GM19239 (cell line): ENCODE results near the gene KIF17.
"Not testable (repeated sequence)": the region's sequence is repeated elsewhere in the genome, so short reads cannot be mapped to it uniquely, and the experiment has no call there.

ENCODE experiments used
- DNase-seq: peaks from one replicate; pipeline ENCODE4 v3.0.0; 2011; ENCODE audit warnings: low spot score; ENCODE audit not compliant: insufficient read length
- FAIRE-seq: peaks from 2 replicates; lab custom pipeline; 2011; peaks lifted over from hg19 to GRCh38; lab: Jason Lieb, UNC

KIF17 gene

DNA sequence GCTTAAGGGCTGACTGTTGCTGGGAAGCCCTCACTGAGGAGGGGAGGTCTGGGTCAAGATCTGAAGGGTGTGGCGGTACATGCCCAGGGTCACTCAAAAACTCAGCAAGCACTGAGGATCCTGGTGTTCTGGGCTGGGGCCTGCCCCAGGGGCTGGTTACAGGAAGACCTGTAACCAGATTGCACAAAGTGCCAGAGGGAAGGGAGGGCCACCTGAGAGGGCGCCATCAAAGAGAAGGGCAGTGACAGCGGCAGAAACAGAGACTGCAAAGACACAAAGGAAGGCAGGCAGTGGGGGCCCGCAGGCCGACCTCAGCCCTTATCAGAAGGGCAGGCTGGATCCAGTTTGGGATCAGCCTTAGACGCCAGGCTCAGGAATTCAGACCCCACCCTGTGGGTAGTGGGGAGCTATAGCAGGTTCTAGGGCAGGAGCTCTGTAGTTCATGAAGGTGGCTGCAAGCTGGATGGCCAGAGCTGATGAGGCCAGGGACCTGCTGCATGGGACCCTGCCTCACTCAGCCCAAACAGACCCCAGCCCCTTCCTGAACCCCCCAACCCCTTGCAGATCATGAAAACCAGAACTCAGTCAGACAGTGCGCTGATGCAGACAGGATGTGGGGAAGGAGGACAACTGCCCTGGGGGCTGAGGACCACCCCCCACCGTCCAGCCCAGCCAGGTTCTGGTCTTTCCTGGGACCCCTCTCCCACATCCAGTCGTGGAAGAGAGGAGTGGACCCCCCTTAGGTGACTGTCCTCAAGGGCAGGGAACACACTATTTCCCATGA lies 10.8 kb upstream of the KIF17 start:
- DNase-seq (peak; percentile 6), FAIRE-seq (no peak)

GRCh38 chr1:20727746-20728316 lies 10.0 kb upstream of the KIF17 start:
- FAIRE-seq, result no peak
- no peak for DNase-seq

- FAIRE-seq (no peak), DNase-seq (peak; percentile 9)
Observed at GRCh38 chr1:20726932-20727745, 9.3 kb upstream of the KIF17 start.

GRCh38 chr1:20726118-20726911 lies 8.5 kb upstream of the KIF17 start:
- FAIRE-seq, result no peak
- no peak for DNase-seq

DNA sequence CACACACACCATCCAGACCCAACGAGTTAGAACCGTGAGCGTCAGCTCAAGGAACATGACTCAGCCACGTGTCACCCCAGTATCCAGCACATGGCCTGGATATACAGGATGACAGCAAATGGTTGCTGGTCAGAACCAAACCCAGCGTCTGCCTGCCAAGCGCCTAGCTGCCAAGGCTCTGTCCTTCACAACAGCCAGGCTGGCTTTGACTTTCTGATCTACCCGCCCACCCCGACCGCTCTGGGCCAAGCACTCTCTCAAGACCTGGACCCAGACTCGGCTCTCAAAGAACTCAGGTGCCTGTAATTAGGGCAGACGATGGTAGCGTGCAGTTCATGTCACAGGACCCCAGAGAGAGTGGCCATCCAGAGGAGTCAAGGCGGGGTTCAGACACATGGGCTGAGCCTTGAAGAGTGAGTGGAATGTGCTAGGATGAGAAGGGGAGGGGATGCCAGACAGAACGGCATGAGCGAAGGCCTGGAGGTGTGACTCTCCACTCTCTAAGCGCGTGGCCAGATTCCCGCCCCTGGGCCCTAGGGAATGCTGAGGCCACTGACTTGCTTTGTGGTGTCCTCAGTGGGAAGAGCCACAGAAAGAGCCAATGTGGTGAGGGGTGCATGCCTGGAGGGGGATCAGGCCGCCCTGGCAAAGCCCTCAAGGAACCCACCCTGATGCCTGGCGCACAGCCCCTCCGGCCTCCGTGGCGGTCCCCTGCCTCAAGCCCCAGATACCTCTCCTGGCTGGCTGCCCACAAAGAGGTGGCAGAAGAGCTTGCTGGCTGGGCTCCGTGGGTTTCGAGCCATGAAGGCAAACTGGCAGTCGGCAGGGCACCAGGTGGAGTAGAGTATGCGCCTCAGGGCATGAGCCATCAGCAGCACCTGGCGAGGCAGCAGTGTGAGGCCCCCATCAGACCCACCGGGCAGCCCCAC lies 7.6 kb upstream of the KIF17 start:
- DNase-seq (peak; percentile 1), FAIRE-seq (no peak)

DNA sequence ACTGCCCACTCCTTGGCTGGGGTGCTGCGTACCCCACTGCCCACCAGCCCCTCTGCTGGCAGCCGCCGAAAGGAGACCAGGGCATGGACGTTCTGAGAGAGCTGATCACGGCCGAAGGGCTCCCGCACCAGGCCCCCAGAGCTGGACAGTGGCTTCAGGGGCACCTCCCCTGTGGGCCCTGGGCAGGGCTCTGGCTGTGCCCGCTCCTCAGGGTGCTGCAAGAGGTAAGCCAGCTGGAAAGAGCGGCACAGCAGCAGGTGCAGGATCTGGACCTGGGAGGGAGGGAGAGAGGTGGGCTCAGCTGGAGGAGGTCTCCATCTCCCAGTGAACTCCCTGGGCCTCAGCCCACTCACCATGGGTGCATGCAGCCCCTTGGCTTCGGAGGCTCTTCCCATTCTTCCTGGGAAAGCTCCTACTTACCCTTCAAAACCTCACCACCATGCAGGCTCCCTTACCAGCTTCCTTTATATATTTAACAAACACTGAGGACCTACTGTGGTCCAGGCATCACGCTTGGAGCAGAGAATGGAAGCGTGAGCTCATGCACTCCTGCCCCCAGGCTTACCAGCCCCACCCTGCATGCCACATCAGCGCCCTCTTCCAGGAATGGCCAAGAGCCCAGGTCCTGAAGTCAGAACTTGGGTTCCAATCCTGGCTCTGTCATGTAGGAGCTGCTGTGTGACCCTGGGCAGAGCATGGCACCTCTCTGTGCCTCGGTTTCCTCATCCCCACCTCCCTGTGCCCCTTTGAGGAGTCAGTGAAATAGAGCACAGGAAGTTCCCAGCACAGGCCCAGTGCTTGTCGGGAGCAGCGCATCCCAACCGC lies 6.8 kb upstream of the KIF17 start:
- no peak for DNase-seq
- FAIRE-seq, result no peak

DNA sequence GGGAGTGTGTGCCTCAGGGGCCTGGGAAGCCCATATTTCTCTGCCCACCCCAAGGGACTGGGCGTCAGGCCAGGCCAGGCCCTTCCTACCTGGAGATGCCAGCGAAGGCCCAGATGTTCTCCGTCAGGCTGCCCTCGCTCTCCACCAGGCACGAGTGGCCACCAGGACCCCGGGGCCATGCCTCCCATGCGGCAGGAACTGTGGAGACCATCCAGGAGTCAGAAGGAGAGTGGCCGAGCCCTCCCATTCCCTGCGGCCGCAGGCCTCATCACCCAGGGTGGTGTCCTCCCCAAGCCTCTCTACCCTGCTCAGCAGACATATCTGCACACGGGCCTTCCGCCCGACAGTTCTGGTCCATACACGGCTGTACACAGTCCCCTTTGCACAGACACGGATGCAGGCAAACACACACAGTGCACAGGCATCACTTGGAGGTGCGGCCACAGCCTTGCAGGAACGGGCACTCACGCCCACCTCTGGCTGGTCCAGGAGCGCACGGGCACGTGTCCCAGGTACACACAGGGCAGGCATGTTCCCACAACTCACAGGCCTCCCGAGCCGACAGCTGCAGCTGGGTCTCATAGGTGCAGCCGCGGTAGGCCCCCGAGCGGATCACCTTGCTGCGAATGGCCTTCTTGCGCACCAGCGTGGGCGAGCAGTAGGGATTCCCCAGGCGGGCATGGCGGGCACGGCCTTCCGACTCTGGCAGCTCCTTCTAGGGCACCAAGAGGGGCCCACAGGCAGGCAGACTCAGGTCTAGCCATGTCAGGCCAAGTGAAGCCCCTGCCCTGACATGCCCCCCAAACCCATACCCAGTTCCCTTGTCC lies 5.9 kb upstream of the KIF17 start:
- DNase-seq (peak; percentile 0), FAIRE-seq (no peak)

- no peak for FAIRE-seq
- peak; percentile 9 for DNase-seq
Observed at GRCh38 chr1:20723159-20723536, 5.3 kb upstream of the KIF17 start.

DNA sequence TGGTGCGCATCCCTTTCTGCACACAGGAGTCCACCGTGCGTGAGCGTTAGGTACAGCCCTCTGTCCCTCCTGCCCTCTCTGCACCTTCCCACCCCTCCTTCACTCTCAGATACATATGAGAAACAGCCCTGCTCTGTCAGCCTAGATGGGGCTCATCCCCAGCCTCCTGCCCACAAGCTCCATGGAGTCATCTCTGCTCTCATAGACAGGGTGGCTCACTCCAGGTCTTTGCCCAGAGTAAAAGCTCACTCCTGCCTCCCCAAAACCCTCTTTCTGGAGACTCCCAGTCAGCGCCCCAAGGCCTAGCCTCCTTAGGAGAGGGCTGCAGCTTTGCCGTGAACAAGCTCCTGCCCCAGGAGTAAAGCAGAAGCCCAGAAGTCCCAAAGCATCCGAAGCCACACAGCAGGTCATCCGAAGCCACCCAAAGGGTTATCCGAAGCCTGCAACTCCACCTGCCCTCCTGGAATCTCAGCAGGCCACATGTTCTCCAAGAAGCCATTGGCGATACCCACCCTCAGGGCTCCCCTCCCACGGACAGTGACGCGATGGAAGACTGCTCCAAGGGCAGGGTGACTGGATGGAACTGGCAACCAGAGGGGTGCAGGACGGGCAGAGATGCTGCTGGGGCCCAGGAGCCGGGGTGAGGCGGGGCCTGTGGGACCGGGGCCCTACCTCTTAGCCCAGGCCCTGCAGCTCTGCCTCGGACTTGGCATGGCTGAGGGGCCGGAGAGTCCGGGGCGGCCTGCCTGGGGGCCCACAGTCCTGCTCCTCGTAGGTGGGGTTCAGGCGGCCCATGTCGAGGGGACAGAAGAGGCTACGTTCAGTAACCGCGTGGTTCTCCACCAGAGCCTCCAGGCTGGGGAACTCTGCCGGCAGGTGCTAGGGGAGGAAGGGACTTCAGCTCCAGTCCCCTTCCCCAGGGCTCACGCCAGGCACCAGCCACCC lies 3.6 kb upstream of the KIF17 start:
- no peak for DNase-seq
- no peak for FAIRE-seq

- DNase-seq (no peak), FAIRE-seq (no peak)
Observed at GRCh38 chr1:20720631-20721091, 2.9 kb upstream of the KIF17 start.

- DNase-seq (no peak), FAIRE-seq (no peak)
Observed at GRCh38 chr1:20719871-20720620, 2.2 kb upstream of the KIF17 start.

GRCh38 chr1:20719261-20719660 lies 1.5 kb upstream of the KIF17 start:
- DNase-seq (no peak), FAIRE-seq (no peak)

GRCh38 chr1:20718343-20718882 lies 606 bp upstream of the KIF17 start:
- not testable (repeated sequence) for DNase-seq, FAIRE-seq

- FAIRE-seq (no peak), DNase-seq (no peak)
Observed at GRCh38 chr1:20716232-20716631, 1.6 kb downstream of the KIF17 start.

GRCh38 chr1:20715406-20715805 lies 2.4 kb downstream of the KIF17 start:
- no peak for FAIRE-seq
- no peak for DNase-seq

- no peak for DNase-seq
- FAIRE-seq, result no peak
Observed at GRCh38 chr1:20713440-20713839, 4.4 kb downstream of the KIF17 start.
